NCI-H345 treated with DMSO at 0.1 percent for 48 hours (cell line): ENCODE results near the gene EDA.

Experiments used
- DNase-seq: peaks from one replicate; lab custom pipeline; 2025; ENCODE audit not compliant: unreplicated experiment; lab: John Stamatoyannopoulos, UW

Gene EDA

DNA sequence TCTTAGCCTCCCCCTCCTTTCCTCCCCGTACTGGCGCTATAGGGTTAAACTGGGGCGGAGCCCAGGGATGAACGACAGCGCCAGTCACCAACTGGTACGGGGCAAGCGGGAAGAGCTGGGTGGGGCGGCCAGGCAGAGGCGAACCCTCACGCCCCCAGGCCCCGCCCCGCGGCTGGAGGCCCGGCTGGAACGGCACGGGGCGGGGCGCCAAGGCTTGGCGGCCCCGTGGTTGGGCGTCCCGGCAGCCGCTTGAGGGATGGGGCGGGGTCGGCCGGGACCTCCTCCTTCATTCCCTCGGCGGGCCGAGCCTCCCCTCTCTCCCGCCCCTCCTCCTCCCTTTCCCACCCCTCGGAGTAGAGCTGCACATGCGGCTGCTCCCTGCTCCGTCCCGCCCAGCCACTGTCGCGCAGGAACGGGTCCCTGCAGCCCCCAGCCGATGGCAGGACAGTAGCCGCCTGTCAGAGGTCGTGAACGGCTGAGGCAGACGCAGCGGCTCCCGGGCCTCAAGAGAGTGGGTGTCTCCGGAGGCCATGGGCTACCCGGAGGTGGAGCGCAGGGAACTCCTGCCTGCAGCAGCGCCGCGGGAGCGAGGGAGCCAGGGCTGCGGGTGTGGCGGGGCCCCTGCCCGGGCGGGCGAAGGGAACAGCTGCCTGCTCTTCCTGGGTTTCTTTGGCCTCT is at the start of gene EDA:
EDA (plus strand) TSS at position 335 of the 678 bp plus-strand sequence.
- no peak for DNase-seq

DNA sequence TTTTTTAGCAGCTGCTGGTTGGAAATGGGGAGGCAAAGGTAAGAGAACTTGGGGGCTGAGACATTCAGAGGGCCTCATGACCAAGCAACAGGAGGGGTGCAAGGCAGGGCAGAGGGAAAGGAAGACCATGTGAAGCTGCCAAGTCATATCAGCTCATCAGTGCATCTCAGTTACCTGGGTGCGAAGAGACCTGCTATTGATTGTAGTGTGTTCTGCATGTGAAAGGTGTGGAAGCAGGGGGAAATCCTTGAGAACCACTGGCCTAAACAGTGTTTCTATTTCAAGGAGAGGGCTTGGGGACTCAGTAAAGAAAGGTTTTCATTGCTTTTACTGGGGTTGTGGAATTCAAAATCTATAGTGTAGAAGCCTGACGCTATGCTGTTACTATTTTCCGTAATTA is 47.1 kb upstream of the EDA start:
- DNase-seq = no peak

DNA sequence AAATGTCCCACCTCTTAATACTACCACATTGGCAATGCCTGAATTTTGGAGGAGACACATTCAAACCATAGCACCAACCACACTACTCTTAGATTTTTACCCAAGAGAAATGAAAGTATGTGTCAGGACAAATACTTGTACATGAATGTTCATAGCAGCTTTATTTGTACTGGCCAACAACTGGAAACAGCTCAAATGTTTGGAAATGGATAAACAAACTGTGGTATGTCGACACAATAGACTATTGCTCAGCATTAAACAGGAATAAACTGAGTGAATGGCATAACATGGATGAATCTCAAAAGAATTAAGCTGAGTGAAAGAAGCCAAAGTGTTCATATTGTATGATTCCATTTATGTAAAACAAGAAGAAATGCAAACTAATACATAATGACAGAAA is 18.5 kb upstream of the EDA start:
- no peak for DNase-seq

DNA sequence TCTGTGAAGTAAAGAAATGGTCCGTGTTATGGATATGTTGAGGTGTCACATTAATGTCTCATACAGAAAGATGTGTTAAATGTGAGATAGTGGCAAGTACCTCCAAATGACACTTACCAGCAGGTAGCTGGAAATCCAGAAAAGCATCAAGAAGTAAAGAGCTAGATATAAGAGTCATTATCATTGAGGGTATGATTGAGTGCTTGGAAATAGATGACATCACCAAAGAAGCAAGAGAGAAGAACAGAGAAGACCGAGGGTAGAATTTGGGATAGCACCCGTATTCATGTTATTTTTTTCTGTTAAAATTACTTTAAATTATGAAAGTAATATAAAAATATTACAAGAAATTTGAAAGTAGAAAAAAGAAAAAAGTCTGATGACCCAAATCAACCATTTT is 15.7 kb upstream of the EDA start:
- no peak for DNase-seq

DNA sequence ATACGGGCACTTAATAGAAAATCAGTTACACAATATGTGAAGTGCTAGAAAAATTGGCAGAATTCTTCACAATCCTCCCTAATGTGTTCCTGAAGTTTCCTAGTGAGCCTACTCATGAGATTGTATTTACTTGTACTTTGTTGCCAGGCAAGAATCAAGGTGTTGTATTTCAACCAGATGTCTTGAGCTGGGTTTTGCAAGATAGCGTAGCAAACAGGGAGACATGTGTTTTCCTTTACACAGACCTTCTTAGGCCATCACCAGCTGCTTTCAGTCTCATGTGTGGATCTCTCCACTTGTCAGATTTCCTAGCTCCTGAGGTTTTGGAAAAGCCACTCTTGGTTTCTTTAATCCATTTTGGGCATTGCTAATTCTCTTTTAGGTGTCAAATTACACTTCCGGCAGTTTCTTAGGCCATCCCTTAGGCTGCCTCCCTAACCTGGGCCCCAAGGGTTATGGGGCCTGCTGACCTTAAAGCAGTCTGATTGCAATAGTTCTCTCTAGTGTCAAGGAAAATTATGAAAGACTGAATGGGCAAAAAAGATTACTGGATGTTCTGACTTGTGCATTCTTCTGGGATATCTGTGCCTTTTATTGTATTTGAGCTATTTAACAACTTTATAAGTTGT is 12.2 kb upstream of the EDA start:
- no peak for DNase-seq

DNA sequence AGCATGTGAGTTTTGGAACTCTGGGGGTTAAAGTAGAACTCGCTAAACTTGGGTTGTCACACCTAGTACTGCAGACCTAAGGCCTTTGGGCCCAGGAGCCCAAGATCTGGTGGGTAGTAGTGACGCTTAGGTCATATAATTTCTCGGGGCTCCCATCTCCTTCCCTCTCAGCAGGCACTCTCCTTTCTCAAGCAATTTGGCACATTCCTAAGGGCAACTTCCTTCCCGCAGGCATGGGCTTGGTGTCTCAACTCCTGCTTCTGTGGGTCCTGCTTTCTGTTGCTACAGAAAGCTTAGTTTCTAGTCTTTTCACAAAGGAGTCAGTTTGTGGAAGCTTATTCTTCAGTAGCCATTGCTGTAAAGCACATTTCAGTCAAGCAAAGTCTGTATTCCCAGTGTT is 10.4 kb upstream of the EDA start:
- no peak for DNase-seq

DNA sequence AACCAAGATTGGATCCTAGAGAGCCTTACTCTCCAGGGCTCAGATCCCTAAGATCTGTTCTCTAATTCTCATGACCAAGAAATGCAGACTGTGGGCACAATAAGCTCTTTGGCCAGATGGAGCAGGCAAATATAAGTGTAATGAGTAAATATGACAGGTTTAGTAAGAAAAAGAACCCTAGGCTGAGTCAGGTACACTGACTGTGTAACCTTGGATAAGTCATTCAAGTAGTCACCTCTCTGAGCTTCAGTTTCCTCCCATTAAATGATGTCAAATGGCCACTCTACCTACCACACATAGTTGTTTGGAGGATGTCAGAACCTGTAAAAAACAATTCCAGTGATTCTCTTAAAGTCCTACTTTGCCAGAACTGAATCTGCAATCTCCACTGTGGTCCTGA is 8.3 kb upstream of the EDA start:
- DNase-seq = no peak

DNA sequence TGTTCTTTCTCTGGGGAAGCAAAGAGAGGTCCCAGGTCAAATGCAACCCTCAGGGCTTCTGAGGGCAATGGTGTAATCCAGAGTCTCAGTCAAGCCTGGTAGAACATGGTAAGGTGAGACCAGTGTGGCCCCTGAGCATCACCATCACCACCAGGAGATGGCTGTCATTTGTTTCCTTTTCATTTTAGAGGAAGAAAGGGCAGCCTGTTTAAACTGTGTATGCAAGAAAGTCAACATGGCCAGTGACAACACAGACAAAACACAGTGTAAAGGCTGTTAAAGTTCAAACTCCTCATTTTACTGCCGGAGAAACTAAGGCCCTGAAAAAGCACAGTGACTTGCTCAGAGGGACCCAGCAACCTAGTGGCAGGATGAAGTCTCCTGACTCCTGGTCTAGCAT is 2.0 kb upstream of the EDA start:
- no peak for DNase-seq

DNA sequence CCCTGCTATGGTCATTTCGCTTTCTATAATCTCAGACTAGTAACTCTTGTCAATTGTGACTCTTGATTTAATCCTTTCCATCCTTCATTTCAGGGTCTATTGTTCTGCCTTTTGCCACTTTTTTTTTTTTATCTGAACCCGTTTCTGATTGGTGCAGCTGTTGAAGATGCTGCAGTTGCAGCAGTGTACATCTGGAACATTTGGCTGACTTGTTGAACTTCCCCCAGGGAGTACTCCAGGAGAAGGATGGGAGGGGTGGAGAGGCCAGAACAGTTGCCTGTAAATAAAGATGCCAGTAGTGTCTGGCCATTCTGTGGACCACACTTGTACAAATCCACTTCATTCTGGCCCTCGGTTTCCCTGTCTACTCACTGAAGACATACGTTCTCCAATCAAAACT is 1.0 kb upstream of the EDA start:
- no peak for DNase-seq

DNA sequence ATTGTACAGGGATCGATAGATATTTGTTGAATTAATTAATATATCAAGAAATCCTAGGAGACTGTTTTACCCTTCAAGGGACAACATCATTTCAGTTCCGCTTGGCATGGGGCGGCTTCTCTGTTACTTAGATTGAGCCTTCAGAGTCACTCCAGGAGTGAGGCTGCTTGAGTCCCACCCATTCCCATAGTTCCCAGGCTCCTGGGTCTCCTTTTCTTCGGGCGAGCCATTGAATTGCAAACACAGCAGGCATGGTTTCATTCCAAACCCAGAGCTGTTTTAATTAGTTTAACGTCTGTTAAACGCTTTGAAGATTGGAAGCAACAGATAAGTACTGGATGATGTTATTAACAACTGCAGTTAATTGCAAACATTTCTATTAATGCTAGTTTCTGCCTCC is 571 bp upstream of the EDA start:
- DNase-seq = no peak

DNA sequence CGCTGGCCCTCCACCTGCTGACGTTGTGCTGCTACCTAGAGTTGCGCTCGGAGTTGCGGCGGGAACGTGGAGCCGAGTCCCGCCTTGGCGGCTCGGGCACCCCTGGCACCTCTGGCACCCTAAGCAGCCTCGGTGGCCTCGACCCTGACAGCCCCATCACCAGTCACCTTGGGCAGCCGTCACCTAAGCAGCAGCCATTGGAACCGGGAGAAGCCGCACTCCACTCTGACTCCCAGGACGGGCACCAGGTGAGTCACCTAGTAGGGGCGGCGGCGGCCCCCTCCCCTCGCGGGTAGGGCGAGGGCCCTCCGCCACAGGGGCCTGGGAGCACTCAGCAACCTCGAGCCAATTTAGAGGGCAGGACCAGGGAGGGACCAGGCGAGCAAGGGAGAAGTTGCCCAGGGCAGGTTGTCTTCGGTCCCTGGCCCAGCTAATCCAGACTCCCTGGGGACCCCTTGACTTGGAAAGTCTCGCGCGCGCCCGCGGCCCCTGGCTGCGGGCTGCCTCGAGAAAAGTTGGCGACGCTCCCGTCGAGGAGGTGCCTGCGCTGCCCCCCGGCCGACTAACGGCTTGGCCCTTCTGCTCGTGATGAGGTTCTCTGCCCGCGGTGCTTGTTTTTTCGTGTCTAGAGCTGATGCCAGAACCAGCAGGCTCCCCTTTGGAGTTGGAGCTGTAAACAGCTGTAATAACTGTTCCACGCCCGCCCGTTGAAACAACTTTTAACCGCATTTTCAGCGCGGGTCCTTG is 717 bp downstream of the EDA start:
- no peak for DNase-seq

DNA sequence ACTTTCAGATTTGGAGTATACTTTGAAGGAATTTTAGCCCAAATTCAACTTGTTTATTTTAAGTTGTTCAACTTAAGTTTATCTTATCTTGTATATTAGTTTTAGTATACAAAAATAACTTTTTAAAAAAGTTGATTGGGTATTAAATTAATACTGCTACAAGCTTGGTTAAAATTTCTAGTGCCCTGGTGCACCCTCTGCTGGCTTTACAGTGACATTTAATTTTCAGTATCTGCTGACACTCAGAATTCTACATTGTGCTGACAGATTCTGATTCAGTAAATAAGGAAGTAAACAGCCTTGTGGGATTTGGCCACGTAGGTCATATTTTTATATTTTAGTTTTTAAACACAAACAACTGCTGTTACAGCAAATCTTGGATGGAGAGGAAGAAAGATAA is 2.9 kb downstream of the EDA start:
- no peak for DNase-seq

DNA sequence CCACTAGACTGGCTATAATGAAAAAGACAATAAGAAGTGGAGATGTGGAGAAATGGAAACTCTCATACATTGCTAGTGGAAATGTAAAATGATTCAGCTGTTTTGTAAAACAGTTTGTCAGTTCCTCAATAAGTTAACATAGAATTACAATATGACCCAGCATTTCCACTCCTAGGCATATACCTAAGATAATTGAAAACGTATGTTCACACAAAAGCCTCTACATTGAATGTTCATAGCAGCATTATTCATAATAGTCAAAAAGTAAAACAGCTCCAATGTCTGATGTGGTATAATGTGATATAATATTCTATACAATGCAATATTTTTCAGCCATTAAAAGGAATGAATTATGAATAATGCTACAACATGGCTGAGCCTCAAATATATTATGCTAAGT is 10.2 kb downstream of the EDA start:
- no peak for DNase-seq

DNA sequence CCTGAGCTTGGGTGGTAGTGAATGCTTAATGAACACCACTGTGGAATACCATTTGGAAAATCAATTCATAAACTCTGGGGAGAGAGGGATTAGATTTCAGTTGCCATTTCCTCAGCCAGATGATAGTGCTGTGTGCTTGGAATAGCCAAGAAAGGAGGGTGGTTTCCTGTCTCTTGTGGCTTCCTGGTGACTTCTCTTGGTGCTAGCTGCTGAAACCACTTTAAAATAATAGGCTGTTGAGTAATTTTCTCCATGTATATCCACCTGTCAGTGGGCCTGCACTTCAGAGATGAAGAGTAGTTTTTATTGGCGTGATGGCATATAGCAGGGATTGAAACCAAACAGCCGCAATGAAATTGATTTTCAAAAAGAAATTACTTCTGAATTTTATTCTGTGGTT is 11.8 kb downstream of the EDA start:
- DNase-seq = no peak

DNA sequence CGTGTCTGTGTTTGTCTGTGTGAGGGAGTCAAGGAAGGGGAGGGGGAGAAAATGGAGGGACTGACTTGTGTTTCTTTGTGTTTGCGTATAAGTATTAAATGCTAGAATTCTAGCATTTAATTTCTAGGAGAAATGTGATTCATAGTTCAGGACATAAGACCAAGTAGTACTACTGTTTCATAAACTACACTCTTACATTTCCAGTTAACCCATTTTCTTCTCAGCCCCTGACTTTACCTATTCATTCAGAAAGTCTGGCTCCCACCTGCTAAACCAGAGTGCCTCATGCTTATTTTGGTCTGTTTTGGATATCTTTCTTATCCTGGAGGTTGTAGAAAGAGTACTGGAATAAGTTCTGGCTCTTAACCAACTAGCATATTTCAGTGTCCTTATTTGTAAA is 14.2 kb downstream of the EDA start:
- no peak for DNase-seq

DNA sequence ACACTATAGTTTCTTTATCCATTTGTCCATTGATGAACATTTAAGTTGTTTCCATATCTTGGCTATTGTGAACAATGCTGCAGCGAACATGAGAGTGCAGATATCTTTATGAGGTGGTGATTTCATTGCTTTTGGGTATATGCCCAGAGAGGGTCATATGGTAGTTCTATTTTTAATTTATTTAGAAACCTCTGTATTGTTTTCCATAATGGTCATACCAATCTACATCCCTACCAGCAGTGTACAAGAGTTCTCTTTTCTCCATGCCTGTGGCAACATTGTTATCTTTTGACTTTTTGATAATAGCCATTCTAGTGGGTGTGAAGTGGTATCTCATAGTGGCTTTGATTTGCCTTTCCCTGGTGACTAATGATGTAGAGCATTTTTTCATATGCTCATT is 48.8 kb downstream of the EDA start:
- DNase-seq = no peak

DNA sequence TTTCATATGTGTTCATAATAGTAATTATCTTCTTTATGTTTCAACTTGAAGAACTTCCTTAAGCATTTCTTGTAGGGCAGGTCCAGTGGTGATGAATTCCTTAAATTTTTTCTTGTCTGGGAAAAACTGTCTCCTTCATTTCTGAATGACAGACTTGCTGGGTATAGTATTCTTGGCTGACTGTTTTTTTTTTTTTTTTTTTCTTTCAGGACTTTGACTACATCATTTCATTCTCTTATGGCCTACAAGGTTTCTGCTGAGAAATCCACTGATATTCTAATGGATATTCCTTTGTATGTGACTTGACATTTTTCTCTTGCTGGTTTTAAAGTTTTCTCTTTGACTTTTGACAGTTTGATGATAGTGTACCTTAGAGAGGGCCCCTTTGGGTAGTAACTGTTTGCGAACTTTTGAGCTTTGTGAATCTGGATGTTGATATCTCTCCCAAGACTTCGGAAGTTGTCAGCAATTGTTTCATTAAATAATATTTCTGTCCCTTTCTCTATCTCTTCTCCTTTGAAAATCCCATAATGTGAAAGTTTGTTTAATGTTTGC is 54.2 kb downstream of the EDA start:
- DNase-seq = no peak

DNA sequence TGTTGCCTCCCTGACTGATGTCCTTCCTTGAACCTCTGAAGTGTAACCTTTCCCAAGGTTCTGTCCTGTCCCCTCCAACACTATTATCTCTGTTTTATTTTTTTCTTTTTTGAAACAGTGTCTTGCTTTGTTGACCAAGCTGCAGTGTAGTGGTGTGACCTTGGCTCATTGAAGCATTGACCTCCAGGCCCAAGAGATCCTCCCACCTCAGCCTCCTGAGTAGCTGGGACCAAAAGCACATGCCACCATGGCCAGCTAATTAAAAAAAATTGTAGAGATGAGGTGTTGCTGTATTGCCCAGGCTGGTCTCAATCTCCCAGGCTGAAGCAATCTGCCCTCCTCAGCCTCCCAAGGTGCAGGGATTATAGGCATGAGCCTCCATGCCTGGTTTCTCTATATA is 59.0 kb downstream of the EDA start:
- DNase-seq = no peak

DNA sequence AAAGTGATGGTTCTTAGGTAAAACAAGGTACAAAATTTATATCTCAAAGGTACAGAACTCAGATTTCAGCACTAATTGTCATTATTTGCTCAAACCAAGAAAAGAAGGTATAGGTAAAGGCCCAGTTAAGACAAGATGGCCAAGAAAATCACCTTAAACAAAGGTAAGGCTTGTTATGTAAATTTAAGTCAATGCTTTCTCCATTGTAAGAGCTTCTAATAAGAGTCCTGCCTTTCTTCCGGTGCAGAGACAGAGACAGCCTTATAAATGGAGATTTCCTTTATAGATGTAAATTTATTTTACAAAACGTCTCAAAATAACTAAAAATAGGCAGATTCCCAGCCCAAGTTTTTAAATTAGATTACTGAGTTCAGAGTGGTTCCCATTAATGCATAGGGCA is 89.9 kb downstream of the EDA start:
- no peak for DNase-seq

DNA sequence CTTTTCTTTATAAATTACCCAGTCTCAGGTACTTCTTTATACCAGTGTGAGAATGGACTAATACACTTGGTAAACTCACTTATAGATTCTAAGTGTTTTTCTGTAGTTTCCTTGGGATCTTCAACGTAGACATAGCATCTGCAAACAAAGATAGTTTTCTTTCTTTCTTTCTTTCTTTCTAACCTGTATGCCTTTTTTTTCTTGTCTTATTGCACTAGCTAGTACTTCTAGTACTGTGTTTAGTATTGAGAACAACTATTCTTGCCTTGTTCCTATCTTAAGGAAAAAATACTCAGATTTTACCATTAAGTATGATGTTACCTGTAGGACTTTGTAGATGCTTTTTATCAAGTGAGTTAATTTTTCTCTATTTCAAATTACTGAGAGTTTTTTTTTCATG is 102.2 kb downstream of the EDA start:
- no peak for DNase-seq

DNA sequence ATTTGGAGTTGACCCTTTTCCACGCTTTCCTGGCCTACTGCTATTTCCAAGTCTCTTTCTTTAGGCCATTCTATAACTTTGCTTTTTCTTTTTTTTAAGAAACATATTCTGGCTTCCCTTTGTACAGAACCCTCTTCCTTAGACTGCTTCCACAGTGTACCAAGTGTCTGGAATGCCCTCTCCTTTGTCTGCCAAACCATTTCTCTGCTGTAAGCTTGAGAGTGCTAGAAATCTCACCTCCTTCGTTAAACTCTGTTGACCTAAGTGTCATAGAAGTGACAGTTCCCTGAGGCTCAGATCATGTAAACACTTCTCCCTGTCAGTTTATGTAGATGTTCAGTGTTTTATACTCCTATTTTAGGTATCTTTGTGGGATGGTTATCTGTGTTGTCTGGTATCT is 108.4 kb downstream of the EDA start:
- no peak for DNase-seq

DNA sequence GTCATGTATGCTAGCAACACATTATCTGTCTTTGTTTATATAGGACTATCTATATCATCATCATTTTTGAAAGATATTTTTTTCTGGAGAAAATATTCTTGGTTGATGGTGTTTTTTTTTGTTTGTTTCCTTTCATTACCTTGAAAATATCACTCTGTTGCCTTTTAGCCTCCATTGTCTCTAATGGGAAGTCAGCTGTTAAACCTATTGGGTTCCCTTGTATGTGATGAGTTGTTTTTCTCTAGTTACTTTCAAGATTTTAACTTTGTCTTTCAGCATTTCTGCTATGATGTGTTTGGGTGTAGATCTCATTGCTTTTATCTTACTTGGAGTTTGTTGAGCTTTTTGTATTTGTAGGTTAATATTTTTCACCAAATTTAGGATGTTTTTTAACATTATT is 124.4 kb downstream of the EDA start:
- no peak for DNase-seq
